Suprapubic skin (tissue), 4 donors: Measurements from ENCODE around the gene CD4. TPM values are rescaled to one million over a fixed set of nuclear protein-coding genes. Genes with fewer than 3 reads are reported as not detected.

ENCODE experiments used
- DNase-seq, 2 donors: peaks; one replicate each; pipeline ENCODE4 v3.0.0-alpha.2; 2019; ENCODE audit warnings: low spot score in 2 of 2
- H3K27ac ChIP-seq: fragments of 200-600 bp; sonication (generic); one replicate; pipeline ENCODE4 v1.5.1; 2019
- H3K27me3 ChIP-seq: fragments of 200-600 bp; sonication (generic); one replicate; pipeline ENCODE4 v1.5.1; 2019
- H3K36me3 ChIP-seq: fragments of 200-600 bp; sonication (generic); one replicate; pipeline ENCODE4 v1.5.1; 2019
- H3K4me1 ChIP-seq: fragments of 200-600 bp; sonication (generic); one replicate; pipeline ENCODE4 v1.5.1; 2019
- H3K4me3 ChIP-seq: fragments of 200-600 bp; sonication (generic); one replicate; pipeline ENCODE4 v1.5.1; 2019; ENCODE audit warnings: mild to moderate bottlenecking
- H3K9me3 ChIP-seq: fragments of 200-600 bp; sonication (generic); one replicate; pipeline ENCODE4 v1.5.1; 2019
- CTCF ChIP-seq, 2 donors: fragments of 200-600 bp in 1 of 2; fragments of 450-650 bp in 1 of 2; sonication (generic) in 1 of 2; IDR thresholded peaks; one replicate each; pipeline ENCODE4 v1.5.1; 2016 to 2019; ENCODE audit warnings: antibody characterized with exemption in 2 of 2, mild to moderate bottlenecking in 1 of 2, moderate library complexity in 1 of 2
- EP300 ChIP-seq: sonication (generic); formaldehyde crosslinking; IDR thresholded peaks from one replicate; pipeline ENCODE4 v1.6.1; 2017; ENCODE audit warnings: antibody characterized with exemption
- POLR2A ChIP-seq, 2 donors: fragments of 450-650 bp; IDR thresholded peaks; one replicate each; pipeline ENCODE4 v1.6.1; 2017; ENCODE audit warnings: antibody characterized with exemption in 2 of 2, mild to moderate bottlenecking in 2 of 2, moderate library complexity in 2 of 2
- POLR2AphosphoS5 ChIP-seq, 3 donors: sonication (generic); formaldehyde crosslinking; IDR thresholded peaks; one replicate each; pipeline ENCODE4 v1.6.1; 2017; ENCODE audit warnings: antibody characterized with exemption in 3 of 3
- WGBS: methylation state at CpG from one replicate; pipeline ENCODE4 v1.1.5; 2018; 5-methylcytosine and 5-hydroxymethylcytosine counted together
- total RNA-seq, 4 donors: library from RNA; depleted of rRNA; stranded (reverse); fragments of >200 nt; gene quantifications; one replicate each; pipeline ENCODE4 v1.1.0, GENCODE V29; 2016

Gene CD4
- total RNA-seq, 4 donors from 2014 or later, result 2.5 to 5.4 (median 3.9) TPM

- Histone ChIP-seq H3K4me1 (no peaks in the 10 kb centered on the region), H3K36me3 (no peaks in the 10 kb centered on the region), H3K4me3 (no peak overlapping the region), H3K27me3 (no peaks in the 10 kb centered on the region), H3K9me3 (no peaks in the 10 kb centered on the region), H3K27ac (no peak overlapping the region)
- WGBS, result 96% methylated on average over 4 of the region's 4 CpGs
- DNase-seq, result no peak
- no peak for TF ChIP-seq POLR2A (IDR thresholded peaks at IDR 0.05)
- no peak for TF ChIP-seq EP300
- TF ChIP-seq CTCF (IDR thresholded peaks at IDR 0.05), result no peak
- no peak for TF ChIP-seq POLR2AphosphoS5 (IDR thresholded peaks at IDR 0.05)
Measured at GRCh38 chr12:6796576-6796975, 7.2 kb downstream of the CD4 start.

- Histone ChIP-seq H3K9me3 (no peaks in the 10 kb centered on the region), H3K36me3 (no peaks in the 10 kb centered on the region), H3K27ac (no peak overlapping the region), H3K4me3 (no peak overlapping the region), H3K27me3 (no peaks in the 10 kb centered on the region), H3K4me1 (no peaks in the 10 kb centered on the region)
- TF ChIP-seq EP300 (no peak), CTCF (IDR thresholded peaks at IDR 0.05) (no peak), POLR2A (IDR thresholded peaks at IDR 0.05) (no peak), POLR2AphosphoS5 (IDR thresholded peaks at IDR 0.05) (no peak)
- no peak for DNase-seq
- 84% methylated on average over 5 of the region's 5 CpGs for WGBS
Measured at GRCh38 chr12:6799147-6799546, 9.8 kb downstream of the CD4 start.

GRCh38 chr12:6807170-6807569, 17.8 kb downstream of the CD4 start:
- WGBS, result 46% methylated on average over 1 of the region's 1 CpG
- Histone ChIP-seq H3K4me3 (no peak overlapping the region), H3K36me3 (no peaks in the 10 kb centered on the region), H3K27ac (no peak overlapping the region), H3K4me1 (no peaks in the 10 kb centered on the region), H3K9me3 (no peaks in the 10 kb centered on the region), H3K27me3 (no peaks in the 10 kb centered on the region)
- TF ChIP-seq CTCF (IDR thresholded peaks at IDR 0.05) (no peak), EP300 (no peak), POLR2A (IDR thresholded peaks at IDR 0.05) (no peak), POLR2AphosphoS5 (IDR thresholded peaks at IDR 0.05) (no peak)
- no peak for DNase-seq

GRCh38 chr12:6809056-6809455, 19.7 kb downstream of the CD4 start:
- Histone ChIP-seq H3K9me3 (no peaks in the 10 kb centered on the region), H3K27me3 (no peaks in the 10 kb centered on the region), H3K36me3 (no peaks in the 10 kb centered on the region), H3K27ac (no peak overlapping the region), H3K4me3 (no peak overlapping the region), H3K4me1 (no peaks in the 10 kb centered on the region)
- TF ChIP-seq EP300 (no peak), CTCF (IDR thresholded peaks at IDR 0.05) (no peak), POLR2AphosphoS5 (IDR thresholded peaks at IDR 0.05) (no peak), POLR2A (IDR thresholded peaks at IDR 0.05) (no peak)
- WGBS, result 84% methylated on average over 10 of the region's 10 CpGs
- no peak for DNase-seq

GRCh38 chr12:6810758-6811157, 21.4 kb downstream of the CD4 start:
- Histone ChIP-seq H3K4me1 (no peaks in the 10 kb centered on the region), H3K27ac (no peak overlapping the region), H3K36me3 (no peaks in the 10 kb centered on the region), H3K4me3 (no peak overlapping the region), H3K9me3 (no peaks in the 10 kb centered on the region), H3K27me3 (no peaks in the 10 kb centered on the region)
- no peak for DNase-seq
- TF ChIP-seq EP300, result no peak
- no peak for TF ChIP-seq CTCF (IDR thresholded peaks at IDR 0.05)
- no peak for TF ChIP-seq POLR2A (IDR thresholded peaks at IDR 0.05)
- TF ChIP-seq POLR2AphosphoS5 (IDR thresholded peaks at IDR 0.05), result no peak
- WGBS, result 84% methylated on average over 1 of the region's 1 CpG
